GM11168 (cell line): ENCODE results near the gene UBR2.
"Not testable (repeated sequence)": the region's sequence is repeated elsewhere in the genome, so short reads cannot be mapped to it uniquely, and the experiment has no call there.

Source experiments
- in situ Hi-C: fragments of 300-500 bp; cut with MboI; formaldehyde crosslinking; loops from one replicate; pipeline ENCODE4 v1.12.0; 2022; ENCODE audit warnings: low sequenced_read_pairs; ENCODE audit not compliant: unreplicated experiment

UBR2 gene

DNA sequence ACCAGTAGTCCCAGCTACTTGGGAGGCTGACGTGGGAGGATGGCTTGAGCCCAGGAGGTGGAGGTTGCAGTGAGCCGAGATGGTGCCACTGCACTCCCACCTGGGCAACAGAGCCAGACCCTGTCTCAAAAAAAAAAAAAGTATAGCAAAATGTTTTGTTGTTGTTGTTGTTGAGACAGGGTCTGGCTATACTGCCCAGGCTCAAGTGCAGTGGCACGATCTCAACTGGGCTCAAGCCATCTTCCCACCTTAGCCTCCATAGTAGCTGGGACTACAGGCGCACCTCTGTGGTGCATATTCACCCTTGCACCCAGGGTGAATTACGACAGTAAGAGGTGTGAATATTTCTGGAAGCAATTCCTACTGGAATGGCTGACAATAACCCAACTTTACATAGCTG lies 11.4 kb upstream of the UBR2 start:
- in situ Hi-C loops: no loop called here

DNA sequence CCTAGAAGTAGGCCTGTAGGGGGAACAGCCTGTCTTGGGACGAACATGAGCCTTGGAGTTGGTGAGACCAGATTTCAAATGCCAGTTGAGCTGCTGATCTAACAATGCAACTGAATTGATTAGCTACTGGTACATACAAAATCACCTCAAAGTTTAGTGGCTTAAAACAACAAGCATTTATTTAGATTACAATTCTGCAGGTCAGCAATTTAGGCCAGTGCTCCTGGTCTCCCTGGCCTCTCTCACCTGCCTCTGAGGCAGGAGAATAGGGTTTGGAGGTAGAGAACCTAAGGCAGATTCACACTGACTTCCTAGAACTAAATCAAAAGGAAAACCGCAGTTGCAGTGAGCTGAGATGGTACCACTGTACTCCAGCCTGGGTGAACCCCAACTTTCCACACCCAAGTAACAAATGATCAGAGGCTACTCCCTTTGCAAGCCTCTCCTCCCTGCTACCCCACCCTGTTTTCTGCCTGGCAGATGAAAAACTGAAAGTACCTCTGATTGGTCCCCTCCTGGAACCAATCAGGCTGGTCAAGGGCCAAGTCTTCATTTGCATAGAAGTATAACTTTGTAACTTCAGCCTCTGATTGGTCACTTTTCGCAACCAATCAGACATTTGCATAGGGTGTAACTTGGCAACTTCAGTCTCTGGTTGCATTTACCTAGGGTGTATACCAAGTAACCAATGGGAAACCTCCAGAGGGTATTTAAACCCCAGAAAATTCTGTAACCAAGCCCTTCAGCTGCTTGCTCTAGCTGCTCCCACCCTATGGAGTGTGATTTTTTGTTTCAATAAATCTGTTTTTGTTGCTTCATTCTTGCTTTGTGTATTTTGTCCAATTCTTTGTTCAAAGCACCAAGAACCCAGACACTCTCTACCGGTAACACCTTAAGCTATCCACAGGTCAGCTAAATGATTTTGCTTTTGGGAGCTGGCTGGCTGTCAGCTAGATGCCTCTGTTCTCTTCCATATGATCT lies 8.1 kb upstream of the UBR2 start:
- in situ Hi-C loops: no loop called here

DNA sequence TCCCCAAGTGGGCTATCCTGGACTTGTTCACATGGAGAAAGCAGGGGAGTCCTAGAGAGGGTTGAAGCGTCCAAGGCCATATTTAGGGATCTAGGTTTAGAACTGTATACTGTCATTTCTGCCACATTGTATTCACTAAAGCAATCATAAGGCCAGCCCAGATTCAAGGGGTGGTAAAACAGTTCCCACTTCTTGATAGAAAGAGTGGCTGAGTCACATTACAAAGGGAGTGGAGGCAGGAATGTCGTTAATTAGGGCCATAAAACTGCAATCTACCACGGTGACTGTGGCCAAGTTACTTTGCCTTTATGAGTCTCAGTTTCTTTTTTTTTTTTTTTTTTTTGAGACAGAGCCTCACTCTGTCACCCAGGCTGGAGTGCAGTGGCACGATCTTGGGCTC lies 7.4 kb upstream of the UBR2 start:
- in situ Hi-C loops: no loop called here

DNA sequence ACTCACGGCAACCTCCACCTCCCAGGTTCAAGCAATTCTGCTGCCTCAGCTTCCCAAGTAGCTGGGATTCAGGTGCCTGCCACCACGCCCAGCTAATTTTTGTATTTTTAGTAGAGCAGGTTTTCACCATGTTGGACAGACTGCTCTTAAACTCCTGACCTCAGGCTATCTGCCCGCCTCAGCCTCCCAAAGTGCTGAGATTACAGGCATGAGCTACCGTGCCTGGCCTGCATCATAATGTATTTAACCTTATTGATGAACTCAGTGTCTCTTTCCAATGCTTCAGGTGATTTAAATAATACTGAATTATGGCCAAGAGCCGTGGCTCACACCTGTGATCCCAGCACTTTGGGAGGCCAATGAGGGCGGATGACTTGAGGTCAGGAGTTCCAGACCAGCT lies 4.6 kb upstream of the UBR2 start:
- in situ Hi-C loops: not testable (repeated sequence)

DNA sequence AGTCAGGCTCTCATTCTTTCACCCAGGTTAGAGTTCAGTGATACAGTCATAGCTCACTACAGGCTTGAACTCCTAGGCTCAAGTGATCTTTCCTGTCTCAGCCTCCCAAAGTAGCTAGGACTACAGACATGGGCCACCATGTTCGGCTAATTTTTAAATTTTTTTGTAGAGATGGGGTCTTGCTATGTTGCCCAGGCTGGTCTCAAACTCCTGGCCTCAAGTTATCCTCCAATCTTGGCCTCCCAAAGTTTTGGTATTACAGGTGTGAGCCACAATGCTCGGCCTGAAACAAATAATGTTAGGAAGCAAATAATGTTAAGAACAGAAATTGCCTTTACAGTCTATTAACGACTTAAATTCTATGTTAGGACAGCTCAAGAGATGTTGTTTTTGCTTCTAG lies 1.8 kb upstream of the UBR2 start:
- in situ Hi-C loops: no loop called here

DNA sequence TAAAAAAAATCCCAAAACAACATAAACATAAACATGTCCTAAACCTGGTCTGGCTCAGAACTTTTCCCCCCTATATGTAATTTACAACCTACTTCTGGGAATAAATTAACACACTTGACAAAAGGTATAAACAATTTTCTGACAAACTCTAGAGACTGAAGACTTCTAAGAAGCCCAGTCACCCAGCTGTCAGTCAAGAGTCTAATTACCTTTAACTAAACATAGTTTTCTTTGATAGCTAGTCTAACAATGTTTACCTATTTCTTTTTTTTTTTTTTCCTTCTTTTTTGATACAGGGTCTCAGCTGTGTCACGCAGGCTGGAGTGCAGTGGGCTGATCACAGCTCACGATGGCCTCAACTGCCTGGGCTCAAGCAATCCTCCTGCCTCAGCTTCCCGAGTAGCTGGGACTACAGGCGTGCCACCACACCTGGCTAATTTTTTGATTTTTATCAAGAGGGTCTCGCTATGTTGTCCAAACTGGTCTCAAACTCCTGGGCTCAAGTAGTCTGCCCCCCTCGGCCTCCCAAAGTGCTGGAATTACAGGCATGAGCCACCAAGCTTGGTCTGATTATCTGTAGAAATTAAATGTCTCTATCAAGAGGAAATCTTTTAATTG lies 932 bp upstream of the UBR2 start:
- in situ Hi-C loops: no loop called here

DNA sequence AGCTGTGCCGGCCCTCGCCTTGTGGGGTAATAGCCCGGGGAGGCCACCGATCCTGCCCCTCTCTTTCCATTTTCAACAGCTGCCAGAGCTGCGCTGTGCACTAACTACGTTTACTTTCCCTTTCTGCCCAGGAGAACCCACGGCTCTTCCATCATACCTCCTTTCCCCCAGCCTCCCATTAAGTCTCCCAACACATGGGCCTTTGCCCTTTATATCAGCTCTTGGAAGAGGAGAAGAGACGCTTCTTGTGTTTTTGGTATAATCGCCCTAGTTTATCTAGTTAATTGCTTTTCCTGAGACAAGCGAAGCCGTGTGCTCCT lies 637 bp downstream of the UBR2 start:
- in situ Hi-C loops: no loop called here

DNA sequence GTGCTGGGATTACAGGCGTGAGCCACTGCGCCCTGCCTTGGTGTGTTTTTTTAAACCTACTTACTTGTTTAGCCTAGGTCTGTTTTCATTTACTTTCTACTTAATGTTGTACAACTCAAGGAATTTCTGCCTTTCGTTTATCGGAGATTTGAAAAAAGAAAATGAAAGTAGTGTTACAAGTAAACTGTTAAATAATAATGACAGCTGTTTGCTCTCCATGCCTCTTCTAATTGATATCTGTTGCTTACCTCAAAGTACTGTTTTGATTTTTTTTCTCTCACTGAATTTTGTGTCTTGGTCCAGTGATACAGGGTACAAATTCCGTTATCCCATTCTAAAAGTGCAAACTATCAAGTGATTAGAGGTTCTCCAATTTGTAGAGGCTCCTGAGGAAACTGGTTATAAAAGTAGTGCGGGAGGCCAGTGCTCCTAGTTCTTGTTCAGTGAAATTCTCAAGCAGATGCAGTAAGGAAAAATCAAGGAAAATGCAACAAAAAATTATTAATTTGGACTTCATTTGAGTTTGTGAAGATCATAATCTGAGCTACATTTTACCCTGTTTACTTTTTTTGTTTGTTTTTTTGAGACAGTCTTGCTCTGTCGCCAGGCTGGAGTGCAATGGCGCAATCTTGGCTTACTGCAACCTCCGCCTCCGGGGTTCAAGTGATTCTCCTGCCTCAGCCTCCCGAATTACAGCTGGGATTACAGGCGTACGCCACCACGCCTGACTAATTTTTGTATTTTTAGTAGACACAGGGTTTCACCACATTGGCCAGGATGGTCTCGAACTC lies 2.2 kb downstream of the UBR2 start:
- in situ Hi-C loops: no loop called here

DNA sequence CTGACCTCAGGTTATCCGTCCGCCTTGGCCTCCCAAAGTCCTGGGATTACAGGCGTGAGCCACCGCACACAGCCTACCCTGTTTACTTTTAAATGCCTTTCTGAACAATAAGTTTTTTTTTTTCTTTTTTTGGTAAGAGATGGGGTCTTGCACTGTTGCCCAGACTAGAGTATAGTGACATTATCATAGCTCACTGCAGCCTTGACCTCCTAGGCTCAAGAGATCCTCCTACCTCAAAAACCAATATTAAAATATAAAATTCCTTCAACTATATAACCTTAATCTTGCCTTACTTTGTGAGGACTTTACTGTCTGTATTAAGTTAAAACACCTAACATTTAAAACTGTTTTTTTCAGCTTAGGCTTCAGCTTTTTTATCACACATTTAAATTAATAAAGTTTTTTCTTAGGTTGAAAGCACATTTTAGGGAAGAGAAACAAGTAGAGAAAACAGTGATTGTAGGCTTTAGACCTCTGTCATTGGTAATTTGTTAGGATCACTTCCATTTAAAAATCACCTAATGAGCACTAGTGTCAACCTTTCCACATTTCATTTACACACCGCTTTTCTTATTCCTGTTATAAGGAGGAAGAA lies 2.9 kb downstream of the UBR2 start:
- in situ Hi-C loops: no loop called here

DNA sequence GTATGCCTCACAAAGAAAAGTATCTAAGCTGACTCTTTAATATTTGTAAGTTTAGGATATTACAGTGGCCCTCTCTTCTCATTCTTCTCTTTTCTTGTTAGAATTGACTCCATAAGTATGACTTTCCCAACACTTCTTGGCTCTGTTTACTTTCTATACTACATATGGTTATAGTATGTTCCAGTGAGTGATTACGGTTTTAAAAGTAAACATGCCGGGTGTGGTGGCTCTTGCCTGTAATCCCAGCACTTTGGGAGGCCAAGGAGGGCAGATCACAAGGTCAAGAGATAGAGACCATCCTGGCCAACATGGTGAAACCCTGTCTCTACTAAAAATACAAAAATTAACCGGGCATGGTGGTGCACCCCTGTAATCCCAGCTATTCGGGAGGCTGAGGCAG lies 3.4 kb downstream of the UBR2 start:
- in situ Hi-C loops: not testable (repeated sequence)

DNA sequence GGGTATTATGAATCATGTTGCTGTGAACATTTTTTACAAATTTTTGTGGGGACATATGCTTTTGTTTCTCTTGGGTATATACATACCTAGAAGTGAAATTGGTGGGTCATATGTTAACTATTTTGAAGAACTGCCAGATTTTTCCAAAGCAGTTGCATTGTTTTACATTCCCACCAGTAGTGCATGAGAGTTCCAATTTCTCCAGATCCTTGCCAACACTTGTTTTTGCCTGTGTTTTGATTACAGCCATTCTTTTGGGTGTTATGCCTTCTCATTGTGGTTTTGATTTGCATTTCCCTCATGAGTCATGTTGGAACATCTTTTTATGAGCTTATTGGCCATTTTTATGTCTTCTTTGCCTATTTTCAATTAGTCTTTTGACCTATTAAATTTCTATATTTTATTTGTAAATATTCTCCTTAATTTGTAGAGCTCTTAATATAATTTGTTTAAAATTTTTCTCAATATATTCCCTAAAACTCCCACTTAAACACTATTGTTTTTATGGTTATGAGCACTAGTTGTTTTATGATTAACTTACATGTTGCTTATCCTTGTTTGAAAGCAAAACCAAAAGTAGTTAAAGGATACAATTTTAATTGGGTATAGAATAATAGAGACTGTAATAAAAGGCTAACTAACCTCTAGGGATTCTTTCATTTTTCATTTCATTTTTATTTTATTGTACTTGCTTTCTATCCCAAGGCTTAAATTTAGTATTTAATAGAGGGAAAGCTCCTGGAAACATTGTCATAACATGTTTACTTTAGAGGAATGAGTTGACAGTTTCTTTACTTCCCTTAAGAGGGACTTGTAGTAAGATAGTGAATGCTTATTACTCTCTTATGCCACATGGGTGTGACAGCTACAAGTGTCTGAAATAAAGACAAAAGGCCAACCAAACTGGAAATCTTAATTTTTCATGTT lies 5.5 kb downstream of the UBR2 start:
- in situ Hi-C loops: no loop called here

DNA sequence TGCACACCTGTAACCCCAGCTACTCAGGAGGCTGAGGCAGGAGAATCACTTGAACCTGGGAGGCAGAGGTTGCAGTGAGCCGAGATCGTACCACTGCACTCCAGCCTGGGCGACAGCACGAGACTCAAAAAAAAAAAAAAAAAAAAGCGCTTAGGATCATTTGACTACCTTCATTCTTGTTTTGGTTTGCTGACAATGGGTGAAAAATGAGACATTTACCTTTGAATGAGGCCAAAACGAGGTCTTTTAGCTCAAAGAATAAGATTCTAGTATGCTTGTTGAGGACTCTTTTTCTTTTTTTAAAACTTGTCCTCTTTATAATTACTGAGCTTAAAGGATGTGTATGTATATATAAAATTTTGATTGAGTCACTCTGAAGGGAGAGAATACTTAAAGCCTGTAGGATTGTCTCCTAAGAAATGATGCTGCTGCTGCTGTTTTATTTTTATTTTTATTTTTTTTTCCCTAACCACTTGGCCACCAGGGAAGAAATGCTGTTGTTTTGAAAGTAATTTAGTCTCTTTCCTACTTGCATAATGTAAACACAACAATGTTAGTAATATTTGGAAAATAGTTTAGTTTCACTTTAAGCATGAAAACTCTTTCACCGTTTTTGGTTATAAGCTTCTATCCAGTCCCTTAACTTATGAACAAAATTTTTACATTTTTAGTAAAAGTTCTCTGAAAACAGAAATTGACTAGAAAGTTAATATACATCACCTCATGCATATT lies 7.9 kb downstream of the UBR2 start:
- in situ Hi-C loops: no loop called here

DNA sequence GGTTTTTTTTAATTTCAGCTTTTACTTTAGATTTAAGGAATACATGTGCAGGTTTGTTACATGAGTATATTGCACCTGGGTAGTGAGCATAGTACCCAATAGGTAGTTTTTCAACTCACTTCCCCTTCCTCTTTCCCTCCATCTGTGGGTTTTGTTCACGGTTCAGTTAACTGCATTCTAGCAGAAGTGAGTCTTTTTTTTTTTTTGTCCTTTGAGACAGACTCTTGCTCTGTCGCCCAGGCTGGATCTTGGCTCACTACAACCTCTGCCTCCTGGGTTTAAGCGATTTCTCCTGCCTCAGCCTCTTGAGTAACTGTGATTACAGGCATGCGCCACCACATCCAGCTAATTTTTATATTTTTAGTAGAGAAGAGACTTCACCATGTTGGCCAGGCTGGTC lies 8.7 kb downstream of the UBR2 start:
- in situ Hi-C loops: no loop called here

DNA sequence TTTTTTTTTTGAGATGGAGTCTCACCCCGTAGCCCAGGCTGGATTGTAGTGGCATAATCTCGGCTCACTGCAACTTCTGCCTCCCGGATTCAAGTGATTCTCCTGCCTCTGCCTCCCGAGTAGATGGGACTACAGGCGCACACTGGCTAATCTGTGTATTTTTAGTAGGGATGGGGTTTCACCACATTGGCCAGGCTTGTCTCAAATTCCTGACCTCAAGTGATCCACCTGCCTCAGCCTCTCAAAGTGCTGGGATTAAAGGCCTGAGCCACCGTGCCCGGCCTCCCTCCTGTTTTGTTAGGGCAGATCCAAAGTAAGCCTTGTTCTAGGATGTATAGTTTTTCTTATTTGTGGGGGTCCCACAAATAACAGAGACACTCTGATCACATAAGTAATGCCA lies 12.7 kb downstream of the UBR2 start:
- in situ Hi-C loops: not testable (repeated sequence)

DNA sequence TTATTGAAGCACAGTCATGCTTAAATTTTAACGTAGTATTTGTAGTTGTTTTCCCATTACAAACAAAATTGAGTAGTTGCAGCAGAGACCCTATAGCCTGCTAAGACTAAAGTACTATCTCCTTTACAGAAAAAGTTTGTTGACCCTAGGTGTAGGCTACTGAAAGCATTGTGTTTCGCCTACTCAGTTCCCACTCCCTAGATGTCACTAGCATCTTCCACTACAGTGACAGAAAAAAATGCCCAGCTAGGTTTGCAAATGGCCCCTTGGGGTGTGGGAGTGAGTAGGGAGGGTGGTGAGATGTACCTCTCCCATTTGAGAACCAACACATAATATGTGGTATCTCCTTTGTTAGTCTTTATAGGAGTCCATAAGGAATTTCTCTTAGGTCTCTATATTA lies 34.5 kb downstream of the UBR2 start:
- in situ Hi-C loops: no loop called here

DNA sequence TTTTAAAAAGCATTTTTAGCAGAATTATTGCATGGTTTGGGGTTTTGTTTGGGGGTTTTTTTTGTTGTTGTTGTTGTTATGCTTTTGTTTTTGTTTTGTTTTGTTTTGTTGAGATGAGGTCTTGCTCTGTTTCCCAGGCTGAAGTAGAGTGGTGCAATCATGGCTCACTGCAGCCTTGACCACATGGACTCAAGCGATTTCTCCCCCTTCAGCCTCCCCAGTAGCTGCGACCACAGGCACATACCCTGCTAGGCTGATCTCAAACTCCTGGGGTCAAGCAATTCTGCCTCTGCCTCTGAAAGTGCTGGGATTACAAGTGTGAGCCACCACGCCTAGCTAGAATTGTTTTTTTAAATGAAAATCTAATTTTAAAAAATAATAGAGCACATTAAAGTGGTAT lies 35.7 kb downstream of the UBR2 start:
- in situ Hi-C loops: no loop called here

DNA sequence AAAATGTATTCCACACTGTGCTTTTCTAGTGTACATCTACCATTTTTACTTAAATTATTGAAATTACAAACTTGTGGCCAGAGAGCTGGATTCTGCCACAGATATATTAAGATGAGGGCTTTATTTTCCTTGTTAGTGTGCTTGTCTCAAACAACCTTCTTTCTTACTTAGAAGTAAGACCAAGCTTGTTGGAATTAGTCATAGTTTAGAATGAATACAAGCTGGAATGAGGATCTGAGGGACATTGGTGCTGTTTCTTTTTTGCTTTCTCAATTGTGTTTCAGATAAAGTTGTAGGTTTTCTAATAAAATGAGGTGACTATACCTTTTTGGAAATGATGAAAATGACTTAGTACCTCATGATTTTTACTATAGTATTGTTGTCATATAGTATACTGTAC lies 40.3 kb downstream of the UBR2 start:
- in situ Hi-C loops: no loop called here

DNA sequence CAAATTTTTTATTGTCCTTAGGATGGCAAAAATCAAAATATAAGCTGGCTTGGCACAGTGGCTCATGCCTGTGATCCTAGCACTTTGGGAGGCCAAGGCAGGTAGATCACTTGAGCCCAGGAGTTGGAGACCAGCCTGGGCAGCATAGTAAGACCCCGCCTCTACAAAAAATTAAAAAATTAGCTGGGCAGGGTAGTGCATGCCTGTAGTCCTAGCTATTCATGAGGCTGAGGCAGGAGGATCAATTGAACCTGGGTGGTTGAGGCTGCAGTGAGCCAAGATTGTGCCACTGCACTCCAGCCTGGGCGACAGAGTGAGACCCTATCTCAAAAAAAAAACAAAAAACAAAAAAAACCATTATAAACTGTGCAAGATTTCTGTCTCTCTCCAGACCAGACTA lies 40.9 kb downstream of the UBR2 start:
- in situ Hi-C loops: not testable (repeated sequence)

DNA sequence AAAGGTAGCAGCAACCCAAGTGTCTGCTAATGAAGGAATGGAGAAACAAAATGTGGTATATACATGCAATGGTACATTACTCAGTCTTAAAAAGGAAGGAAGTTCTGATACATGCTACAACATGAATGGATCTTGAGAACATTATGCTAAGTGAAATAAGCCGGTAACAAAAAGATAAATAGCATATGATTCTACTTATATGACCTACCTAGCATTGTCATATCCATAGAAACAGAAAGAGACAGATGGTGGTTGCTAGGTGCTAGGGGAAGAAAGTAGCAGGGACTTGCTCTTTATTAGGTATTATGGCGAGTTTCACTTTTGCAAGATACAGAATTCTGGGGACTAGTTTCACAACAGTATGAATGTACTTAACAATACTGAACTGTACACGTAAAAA lies 46.6 kb downstream of the UBR2 start:
- in situ Hi-C loops: no loop called here
